GM20000 (cell line): Measurements from ENCODE around the gene FOXF2.
"Not testable (repeated sequence)": the region's sequence is repeated elsewhere in the genome, so short reads cannot be mapped to it uniquely, and the experiment has no call there.

Source experiments
- DNase-seq: peaks from one replicate; pipeline ENCODE4 v3.0.0; 2012; ENCODE audit warnings: low spot score
- CTCF ChIP-seq: IDR thresholded peaks from 2 replicates; pipeline ENCODE4 v1.5.1; 2012; ENCODE audit warnings: mild to moderate bottlenecking, control low read depth; ENCODE audit errors: extremely low read depth, missing control alignments

Gene FOXF2

GRCh38 chr6:1389369-1390132, at the start of gene FOXF2:
TSS of gene FOXF2 (plus strand) at chr6:1389576. CDS start at chr6:1389948, 372 bp downstream.
- peak; percentile 47 for DNase-seq

GRCh38 chr6:1346101-1346500, 43.3 kb upstream of the FOXF2 start:
- DNase-seq, result no peak
- TF ChIP-seq CTCF, result no peak

More at GRCh38 chr6:1389369-1390132, at the start of gene FOXF2:
- TF ChIP-seq CTCF, result no peak

- DNase-seq, result no peak
- no peak for TF ChIP-seq CTCF
These were observed 42.8 kb upstream of the FOXF2 start for GRCh38 chr6:1346558-1347091.

- no peak for DNase-seq
- TF ChIP-seq CTCF, result no peak
These were observed 42.2 kb upstream of the FOXF2 start for GRCh38 chr6:1347161-1347560.

- DNase-seq, result no peak
- no peak for TF ChIP-seq CTCF
These were observed 40.7 kb upstream of the FOXF2 start for GRCh38 chr6:1348675-1349074.

GRCh38 chr6:1349655-1350054, 39.7 kb upstream of the FOXF2 start:
- TF ChIP-seq CTCF, result no peak
- no peak for DNase-seq

- TF ChIP-seq CTCF, result no peak
- DNase-seq, result no peak
These were observed 37.9 kb upstream of the FOXF2 start for GRCh38 chr6:1351381-1352008.

- DNase-seq, result not testable (repeated sequence)
These were observed 34.3 kb upstream of the FOXF2 start for GRCh38 chr6:1355068-1355467.

DNA sequence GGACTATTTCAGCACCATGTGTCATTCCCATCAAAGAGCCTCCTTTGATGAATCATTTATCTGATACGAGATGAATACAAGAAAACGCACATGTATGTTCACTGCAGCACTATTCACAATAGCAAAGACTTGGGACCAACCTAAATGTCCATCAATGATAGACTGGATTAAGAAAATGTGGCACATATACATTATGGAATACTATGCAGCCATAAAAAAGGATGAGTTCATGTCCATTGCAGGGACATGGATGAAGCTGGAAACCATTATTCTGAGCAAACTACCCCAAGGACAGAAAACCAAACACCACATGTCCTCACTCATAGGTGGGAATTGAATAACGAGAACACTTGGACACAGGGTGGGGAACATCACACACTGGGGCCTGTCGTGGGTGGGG, 27.7 kb upstream of the FOXF2 start:
- DNase-seq, result not testable (repeated sequence)
